HG03442 (cell line): ENCODE data around the gene ELOVL6.
A peak's percentile ranks its signal among the peaks of the same experiment; 100 is the strongest.
"Not testable (repeated sequence)": the region's sequence is repeated elsewhere in the genome, so short reads cannot be mapped to it uniquely, and the experiment has no call there.

Experiments
- ATAC-seq: cut with Tn5 transposase; IDR thresholded peaks from one replicate; pipeline ENCODE4 v1.9.1; 2021; ENCODE audit warnings: mild to moderate bottlenecking, moderate library complexity; ENCODE audit not compliant: unreplicated experiment

Gene ELOVL6

DNA sequence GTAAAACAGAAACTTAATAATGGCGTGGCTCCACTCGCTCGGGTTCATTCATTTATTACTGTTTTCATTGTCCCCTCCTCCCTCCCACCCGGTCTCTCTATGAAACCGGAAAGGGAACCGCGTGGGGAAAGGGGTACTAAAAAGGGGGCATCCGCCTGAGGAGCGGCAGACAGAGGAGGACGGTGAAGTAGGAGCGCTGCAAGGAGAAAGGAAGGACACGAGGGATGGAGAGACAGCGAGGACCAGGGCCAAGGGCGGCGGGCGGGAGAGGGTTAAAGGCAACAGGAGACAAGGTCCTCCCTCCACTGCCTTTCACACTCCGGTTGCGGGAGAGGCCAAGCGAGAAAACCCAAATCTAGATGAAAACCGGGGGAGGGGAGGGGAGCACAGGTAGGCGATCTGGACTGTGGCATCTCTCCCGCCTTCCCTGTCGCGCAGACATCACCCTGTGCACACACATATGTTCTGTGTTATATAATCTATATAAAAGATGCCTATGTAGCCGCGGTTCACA, 829 bp downstream of the ELOVL6 start:
- ATAC-seq: no peak

DNA sequence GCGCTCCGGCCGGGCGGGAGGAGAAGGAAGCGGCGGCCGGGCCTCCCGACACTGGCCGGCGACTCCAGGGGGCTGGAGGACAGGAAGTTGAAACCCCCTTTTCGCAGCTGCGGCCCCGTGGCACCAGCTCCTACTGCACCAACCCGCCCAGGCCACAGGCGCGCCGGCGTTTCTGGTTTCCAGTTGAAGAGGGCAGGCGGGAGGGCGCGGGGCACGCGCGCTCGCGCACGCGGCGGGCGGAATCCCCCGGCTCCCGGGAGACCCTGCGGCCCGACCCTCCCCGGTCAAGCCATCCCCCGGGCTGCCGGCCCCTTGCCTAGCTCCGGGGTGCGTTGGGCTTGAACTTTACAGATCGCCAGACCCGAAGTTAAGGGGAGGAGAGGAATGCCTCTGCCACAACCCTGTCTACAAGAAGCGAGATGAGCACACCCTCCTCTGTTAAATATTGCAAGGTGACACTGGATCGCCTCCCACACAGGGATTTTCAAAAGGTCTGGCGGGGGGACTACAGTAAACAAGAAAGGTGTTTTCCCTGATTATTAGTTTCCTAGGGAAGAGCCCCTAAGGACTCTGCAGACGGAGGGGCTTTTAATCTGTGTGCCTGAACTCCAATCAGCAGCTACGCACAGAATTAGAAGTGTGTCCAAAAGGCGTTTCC, 1.4 kb downstream of the ELOVL6 start:
- peak; percentile 19 for ATAC-seq

DNA sequence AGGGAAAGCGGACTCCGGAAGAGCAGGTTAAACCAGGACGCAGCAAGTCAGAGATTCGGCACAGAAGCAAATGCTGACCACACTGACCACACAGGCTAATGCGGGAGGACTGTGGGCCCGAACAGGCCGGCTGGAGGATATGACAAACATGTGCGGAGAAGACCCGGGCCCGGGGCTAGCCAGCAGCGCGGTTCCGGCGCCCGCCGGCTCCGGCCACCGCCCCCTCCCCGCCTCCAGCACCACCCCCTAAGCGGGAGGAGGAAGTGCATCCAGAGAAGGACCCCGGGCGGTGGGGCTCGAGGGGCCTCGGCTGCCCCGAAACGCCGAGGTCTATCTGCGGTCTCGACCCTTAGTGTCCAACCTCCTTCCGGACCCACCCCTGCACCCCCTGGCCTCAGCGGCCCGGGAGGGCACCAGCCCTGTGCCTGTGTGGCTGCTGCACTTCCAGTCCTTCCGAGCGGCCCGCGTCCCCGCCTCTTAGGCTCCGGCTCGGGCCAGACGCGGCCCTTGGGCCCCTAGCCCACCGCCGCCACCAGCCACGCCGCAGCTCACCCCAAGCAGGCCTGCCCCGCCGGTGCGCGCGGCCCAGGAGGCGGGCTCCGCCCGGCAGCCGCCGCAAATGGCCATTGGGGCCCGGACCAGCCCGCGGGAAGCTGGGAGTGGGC, 2.1 kb downstream of the ELOVL6 start:
- ATAC-seq: peak; percentile 20

- peak; percentile 2 for ATAC-seq
Observed at GRCh38 chr4:110195561-110196205, 2.7 kb downstream of the ELOVL6 start.

- ATAC-seq: peak; percentile 84
Observed at GRCh38 chr4:110193822-110194761, 4.3 kb downstream of the ELOVL6 start.

- not testable (repeated sequence) for ATAC-seq
Observed at GRCh38 chr4:110193287-110193686, 5.1 kb downstream of the ELOVL6 start.

- ATAC-seq: no peak
Observed at GRCh38 chr4:110190249-110190648, 8.2 kb downstream of the ELOVL6 start.

DNA sequence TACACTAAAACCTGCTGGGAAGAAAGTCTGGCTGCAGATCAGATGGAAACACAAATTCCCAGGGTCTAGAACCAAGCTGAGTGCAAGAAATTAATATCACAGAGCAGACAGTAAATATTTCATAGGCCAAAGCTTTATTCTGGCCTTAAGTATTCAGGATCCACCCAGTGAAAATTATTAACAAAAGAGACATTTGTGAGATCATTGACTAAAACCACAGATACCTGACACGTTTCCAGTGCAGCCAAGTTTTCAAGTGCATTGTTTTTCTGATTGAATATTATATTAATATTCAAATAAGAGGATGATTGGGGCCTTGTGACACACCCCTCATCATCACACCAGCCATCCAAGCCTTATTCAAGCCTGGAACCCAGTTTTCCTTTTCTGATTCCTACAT, 10.3 kb downstream of the ELOVL6 start:
- no peak for ATAC-seq

- ATAC-seq: no peak
Observed at GRCh38 chr4:110184791-110185155, 13.6 kb downstream of the ELOVL6 start.

DNA sequence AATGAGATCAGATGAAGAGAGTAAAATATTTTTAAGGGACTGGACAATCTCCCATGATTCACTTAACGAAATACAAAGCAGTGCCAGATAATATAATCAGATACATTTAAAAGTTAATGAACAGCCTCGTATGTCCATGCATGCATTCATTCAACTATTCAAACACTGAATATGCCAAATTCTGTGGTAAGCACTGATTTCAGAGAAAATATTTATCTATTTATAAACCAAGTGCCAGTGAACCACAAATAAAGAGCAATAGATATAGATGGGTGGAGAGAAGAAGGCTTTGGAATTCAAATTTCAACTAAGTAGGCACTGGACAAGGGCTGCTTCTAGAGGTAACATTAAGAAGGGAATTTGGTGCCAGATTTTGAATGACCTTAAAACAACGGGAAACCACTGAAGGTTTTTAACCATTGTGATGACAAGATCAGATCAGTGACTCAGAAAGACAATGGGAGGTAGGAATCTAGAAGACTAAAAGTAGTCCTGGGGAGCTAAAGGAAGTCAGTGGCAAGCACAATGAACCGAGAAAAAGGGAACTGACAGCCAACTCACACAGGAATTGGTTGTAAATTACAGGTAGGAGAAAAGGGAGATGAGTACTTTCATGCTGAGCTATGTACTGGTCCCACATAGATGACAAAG, 14.2 kb downstream of the ELOVL6 start:
- ATAC-seq: no peak

DNA sequence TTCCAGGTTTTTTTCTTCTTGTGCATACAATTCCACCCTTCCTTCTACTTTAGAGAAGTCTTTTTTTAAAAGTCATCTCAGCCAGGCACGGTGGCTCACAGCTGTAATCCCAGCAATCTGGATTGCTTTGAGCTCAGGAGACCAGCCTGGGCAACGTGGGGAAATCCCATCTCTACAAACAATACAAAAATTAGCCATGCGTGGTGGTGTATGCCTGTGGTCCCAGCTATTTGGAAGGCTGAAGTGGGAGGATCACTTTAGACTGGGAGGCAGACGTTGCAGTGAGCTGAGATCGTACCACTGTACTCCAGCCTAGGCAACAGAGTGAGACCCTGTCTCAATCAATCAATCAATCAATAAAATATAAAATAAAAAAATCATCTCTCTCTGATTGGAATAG, 14.8 kb downstream of the ELOVL6 start:
- peak; percentile 46 for ATAC-seq

GRCh38 chr4:110183058-110183457, 15.4 kb downstream of the ELOVL6 start:
- no peak for ATAC-seq

DNA sequence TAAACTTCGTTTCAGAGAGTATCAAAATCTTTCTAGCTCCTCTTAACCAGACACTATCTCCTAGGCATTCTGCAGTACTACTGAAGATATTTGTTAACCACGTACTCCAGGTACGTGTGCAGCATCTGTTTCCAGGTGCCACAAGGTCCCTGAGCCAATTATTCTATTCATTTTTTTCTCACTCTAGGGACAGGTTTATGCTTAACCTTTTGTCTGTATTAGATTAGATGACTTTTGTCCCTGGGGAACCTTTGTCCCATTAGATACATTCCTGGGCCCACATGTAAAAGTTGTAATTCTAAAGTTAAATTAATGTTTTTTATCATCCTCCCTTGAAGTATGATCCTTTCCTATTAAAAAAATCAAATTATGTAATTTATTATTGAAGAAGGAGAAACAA, 16.5 kb downstream of the ELOVL6 start:
- ATAC-seq: no peak

DNA sequence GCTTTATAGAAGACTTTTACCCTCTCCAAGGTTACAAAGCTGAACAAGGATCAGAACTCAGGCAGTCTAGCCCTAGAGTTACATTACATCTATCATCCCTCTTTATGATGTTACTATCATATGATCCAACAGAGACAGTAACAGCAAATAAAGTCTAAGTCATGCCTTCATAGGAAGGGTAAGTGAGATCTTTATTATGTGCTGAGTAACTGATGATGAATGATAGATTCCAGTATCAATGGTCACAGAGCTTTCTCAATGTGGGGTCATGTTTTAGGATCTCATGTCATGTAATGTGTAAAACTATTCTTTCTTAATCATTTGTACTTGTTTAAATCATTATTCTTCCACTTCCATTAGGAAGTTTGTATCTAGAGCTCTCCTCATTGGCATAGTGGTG, 22.8 kb downstream of the ELOVL6 start:
- no peak for ATAC-seq

- no peak for ATAC-seq
Observed at GRCh38 chr4:110172972-110173371, 25.4 kb downstream of the ELOVL6 start.

GRCh38 chr4:110171971-110172370, 26.4 kb downstream of the ELOVL6 start:
- ATAC-seq: no peak

DNA sequence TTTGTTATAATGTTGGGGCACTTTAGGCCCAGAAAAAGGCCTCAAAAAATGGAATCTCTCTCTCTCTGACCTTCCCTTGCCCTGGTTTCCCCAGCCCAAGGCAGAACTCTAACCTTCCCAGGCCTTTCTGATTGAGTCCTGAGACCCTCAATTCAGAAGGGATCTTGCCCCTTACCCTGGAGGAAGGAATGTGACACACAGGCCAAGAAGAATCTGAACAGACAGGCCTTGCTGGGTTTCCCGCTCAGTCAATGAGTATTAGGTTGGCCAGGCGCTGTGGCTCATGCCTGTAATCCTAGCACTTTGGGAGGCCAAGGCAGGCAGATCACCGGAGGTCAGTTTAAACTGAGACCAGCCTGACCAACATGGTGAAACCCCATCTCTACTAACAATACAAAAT, 27.6 kb downstream of the ELOVL6 start:
- no peak for ATAC-seq

- peak; percentile 79 for ATAC-seq
Observed at GRCh38 chr4:110165382-110166286, 32.8 kb downstream of the ELOVL6 start.

GRCh38 chr4:110164856-110165255, 33.6 kb downstream of the ELOVL6 start:
- ATAC-seq: no peak
